ENCODE results near the gene STARD9. TPM values are rescaled to one million over a fixed set of nuclear protein-coding genes. Genes with fewer than 3 reads are reported as not detected.
A peak's percentile ranks its signal among the peaks of the same experiment; 100 is the strongest.

STARD9 gene
- total RNA-seq, 1 experiment from 2014 or later = 0.92 TPM

DNA sequence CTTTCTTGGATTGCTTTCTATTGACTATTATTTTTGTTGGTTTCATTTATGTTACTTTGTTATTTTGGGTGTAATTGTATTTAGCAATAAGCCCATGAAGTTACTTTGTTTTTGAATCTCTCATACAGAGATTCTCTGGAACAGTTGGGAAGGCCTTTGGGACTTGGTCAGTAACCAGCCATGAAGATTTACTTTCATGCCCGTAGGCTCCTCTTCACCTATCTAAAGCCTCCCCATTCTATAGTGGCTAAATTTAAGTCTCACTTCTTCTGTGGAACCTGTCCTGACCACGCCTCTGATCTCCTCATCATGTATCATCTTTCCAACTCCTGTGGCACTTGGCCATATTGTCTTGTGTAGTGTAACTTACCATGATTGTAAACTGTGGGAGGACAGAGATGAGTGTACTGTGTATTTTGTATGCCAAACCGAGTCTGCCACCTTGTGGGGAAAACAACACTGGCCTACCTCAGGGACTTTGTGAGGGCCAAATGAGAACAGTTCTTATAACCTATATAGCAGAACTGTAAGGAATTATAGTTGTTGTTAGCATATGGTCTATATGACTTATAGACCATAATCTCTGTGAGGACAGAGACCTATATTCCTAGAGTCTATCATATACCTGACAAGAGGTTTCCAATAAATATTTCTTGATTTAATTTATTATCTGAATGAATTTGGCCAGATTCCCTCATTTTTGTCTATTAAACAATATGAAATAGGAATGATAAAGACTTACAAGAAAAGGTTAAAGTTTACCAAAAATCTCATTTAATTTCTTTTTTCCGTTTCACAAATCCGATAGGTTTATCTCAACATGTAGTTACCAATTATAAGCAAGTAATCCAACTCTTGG, 75.0 kb downstream of the STARD9 start:
- Mint-ChIP-seq H3K36me3 (ENCODE audit: insufficient read depth, unreplicated experiment) (no peaks in the 10 kb centered on the region), H3K27me3 (ENCODE audit: unreplicated experiment) (no peaks in the 10 kb centered on the region), H3K4me1 (ENCODE audit: low read depth, unreplicated experiment) (no peaks in the 10 kb centered on the region), H3K9me3 (ENCODE audit: low read depth, unreplicated experiment) (no peaks in the 10 kb centered on the region), H3K27ac (ENCODE audit: unreplicated experiment) (no peak overlapping the region), H3K4me3 (ENCODE audit: low read depth, unreplicated experiment) (no peak overlapping the region)
- intact Hi-C loops (cut with micrococcal nuclease; ENCODE audit: unreplicated experiment) = no loop called here
- DNase-seq = peak; percentile 36
- CTCF ChIA-PET = no interaction called here
- TF ChIP-seq, protein P1, sequence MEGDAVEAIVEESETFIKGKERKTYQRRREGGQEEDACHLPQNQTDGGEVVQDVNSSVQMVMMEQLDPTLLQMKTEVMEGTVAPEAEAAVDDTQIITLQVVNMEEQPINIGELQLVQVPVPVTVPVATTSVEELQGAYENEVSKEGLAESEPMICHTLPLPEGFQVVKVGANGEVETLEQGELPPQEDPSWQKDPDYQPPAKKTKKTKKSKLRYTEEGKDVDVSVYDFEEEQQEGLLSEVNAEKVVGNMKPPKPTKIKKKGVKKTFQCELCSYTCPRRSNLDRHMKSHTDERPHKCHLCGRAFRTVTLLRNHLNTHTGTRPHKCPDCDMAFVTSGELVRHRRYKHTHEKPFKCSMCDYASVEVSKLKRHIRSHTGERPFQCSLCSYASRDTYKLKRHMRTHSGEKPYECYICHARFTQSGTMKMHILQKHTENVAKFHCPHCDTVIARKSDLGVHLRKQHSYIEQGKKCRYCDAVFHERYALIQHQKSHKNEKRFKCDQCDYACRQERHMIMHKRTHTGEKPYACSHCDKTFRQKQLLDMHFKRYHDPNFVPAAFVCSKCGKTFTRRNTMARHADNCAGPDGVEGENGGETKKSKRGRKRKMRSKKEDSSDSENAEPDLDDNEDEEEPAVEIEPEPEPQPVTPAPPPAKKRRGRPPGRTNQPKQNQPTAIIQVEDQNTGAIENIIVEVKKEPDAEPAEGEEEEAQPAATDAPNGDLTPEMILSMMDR (IDR thresholded peaks at IDR 0.05; ENCODE audit: unreplicated experiment) = no peak
- no TSS peak for BruUV-seq (replicated peaks)

DNA sequence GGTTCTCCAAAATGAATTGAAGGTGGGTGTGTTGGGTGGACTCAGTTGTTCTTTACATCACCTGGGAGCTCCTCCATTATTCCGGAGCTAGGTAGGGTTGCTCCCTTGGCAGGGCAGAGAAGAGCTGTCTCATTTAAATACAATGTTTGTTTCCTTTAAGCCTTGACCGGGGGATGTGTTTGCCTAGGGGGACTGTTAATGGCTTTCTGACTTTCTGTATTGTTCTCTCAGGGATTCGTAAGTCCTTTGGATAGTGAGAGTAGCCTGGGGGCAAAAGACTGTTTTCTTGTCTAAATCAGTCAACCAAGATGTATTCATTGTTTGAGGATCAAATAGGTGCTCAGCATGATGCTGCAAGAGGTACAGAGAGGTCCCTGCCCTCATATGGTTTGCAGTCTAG, 90.4 kb downstream of the STARD9 start:
- CTCF ChIA-PET = no interaction called here
- Mint-ChIP-seq H3K4me1 (ENCODE audit: low read depth, unreplicated experiment) (no peaks in the 10 kb centered on the region), H3K9me3 (ENCODE audit: low read depth, unreplicated experiment) (no peaks in the 10 kb centered on the region), H3K36me3 (ENCODE audit: insufficient read depth, unreplicated experiment) (no peaks in the 10 kb centered on the region), H3K27ac (ENCODE audit: unreplicated experiment) (no peak overlapping the region), H3K4me3 (ENCODE audit: low read depth, unreplicated experiment) (no peak overlapping the region), H3K27me3 (ENCODE audit: unreplicated experiment) (no peaks in the 10 kb centered on the region)
- intact Hi-C loops (cut with micrococcal nuclease; ENCODE audit: unreplicated experiment) = no loop called here
- no TSS peak for BruUV-seq (replicated peaks)
- TF ChIP-seq, protein P1 (IDR thresholded peaks at IDR 0.05; ENCODE audit: unreplicated experiment) = no peak
- DNase-seq = no peak

DNA sequence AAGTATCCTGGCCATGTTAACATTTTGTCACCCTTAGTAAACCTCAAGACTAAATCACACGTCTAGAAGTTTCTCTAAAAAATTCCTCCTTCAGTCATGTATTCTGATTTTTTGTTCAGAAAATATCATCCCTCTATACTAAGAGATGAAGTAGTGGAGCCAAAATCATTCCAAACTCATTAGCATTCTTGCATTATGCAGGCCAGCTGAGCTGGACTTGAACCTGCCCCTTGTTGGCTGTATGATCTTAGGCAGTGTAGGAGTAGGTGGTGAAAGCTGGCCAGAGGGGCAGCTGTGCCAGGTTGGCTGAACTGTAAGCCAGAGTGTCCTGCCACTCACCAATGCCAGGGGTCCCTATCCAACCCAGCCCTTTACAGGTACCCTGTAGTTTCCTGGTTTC, 92.4 kb downstream of the STARD9 start:
- no peak overlapping the region for H3K4me3 Mint-ChIP-seq (ENCODE audit: low read depth, unreplicated experiment)
- H3K9me3 Mint-ChIP-seq (ENCODE audit: low read depth, unreplicated experiment) = no peaks in the 10 kb centered on the region
- no peaks in the 10 kb centered on the region for H3K4me1 Mint-ChIP-seq (ENCODE audit: low read depth, unreplicated experiment)
- no TSS peak for BruUV-seq (replicated peaks)
- no peaks in the 10 kb centered on the region for H3K36me3 Mint-ChIP-seq (ENCODE audit: insufficient read depth, unreplicated experiment)
- no peak for DNase-seq
- no peaks in the 10 kb centered on the region for H3K27me3 Mint-ChIP-seq (ENCODE audit: unreplicated experiment)
- CTCF ChIA-PET = no interaction called here
- TF ChIP-seq, protein P1 (IDR thresholded peaks at IDR 0.05; ENCODE audit: unreplicated experiment) = no peak
- no peak overlapping the region for H3K27ac Mint-ChIP-seq (ENCODE audit: unreplicated experiment)
- intact Hi-C loops (cut with micrococcal nuclease; ENCODE audit: unreplicated experiment) = no loop called here

DNA sequence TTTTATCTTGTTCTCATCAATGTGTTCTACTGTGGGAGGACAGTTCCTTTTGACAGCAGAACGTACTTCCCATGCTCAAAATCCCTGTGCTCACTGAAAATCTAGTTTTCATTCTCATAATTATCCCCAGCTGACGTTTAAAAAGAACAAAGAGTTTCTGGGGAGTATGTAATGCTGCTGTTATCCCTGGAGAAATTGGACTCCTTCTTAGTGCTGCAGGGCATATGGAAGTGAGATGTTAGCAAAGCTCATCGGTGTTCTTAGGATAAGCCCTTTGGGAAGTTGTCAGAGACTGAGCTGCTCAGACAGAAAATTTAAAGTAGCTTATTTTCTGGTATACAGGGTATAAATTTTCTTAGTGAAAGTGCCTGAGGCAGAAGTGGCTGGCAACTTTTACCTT, 95.0 kb downstream of the STARD9 start:
- no peaks in the 10 kb centered on the region for H3K27me3 Mint-ChIP-seq (ENCODE audit: unreplicated experiment)
- H3K4me3 Mint-ChIP-seq (ENCODE audit: low read depth, unreplicated experiment) = no peak overlapping the region
- TF ChIP-seq, protein P1 (IDR thresholded peaks at IDR 0.05; ENCODE audit: unreplicated experiment) = no peak
- BruUV-seq (replicated peaks) = no TSS peak
- H3K4me1 Mint-ChIP-seq (ENCODE audit: low read depth, unreplicated experiment) = no peaks in the 10 kb centered on the region
- CTCF ChIA-PET = no interaction called here
- no peaks in the 10 kb centered on the region for H3K9me3 Mint-ChIP-seq (ENCODE audit: low read depth, unreplicated experiment)
- no peak overlapping the region for H3K27ac Mint-ChIP-seq (ENCODE audit: unreplicated experiment)
- no peak for DNase-seq
- intact Hi-C loops (cut with micrococcal nuclease; ENCODE audit: unreplicated experiment) = no loop called here
- no peaks in the 10 kb centered on the region for H3K36me3 Mint-ChIP-seq (ENCODE audit: insufficient read depth, unreplicated experiment)

Measured in Calu3 (cell line).